NCI-H128 (cell line): ENCODE data around the gene UGT1A7.

Experiments used
- DNase-seq: peaks from one replicate; lab custom pipeline; 2025; ENCODE audit not compliant: unreplicated experiment; lab: John Stamatoyannopoulos, UW

Gene UGT1A7

GRCh38 chr2:233816771-233817170, 135.1 kb downstream of the UGT1A7 start:
- DNase-seq: no peak

- no peak for DNase-seq
Observed at GRCh38 chr2:233817361-233817911, 135.7 kb downstream of the UGT1A7 start.

- no peak for DNase-seq
Observed at GRCh38 chr2:233817995-233818638, 136.4 kb downstream of the UGT1A7 start.

GRCh38 chr2:233818639-233819621, 137.2 kb downstream of the UGT1A7 start:
- DNase-seq: no peak

GRCh38 chr2:233819884-233820773, 138.4 kb downstream of the UGT1A7 start:
- no peak for DNase-seq

- DNase-seq: no peak
Observed at GRCh38 chr2:233820774-233821105, 139.0 kb downstream of the UGT1A7 start.

GRCh38 chr2:233821196-233821595, 139.5 kb downstream of the UGT1A7 start:
- DNase-seq: no peak

GRCh38 chr2:233821709-233822100, 140.0 kb downstream of the UGT1A7 start:
- no peak for DNase-seq

- no peak for DNase-seq
Observed at GRCh38 chr2:233822101-233822771, 140.5 kb downstream of the UGT1A7 start.
